ENCODE measurements around the gene TRNAU1AP. TPM values are rescaled to one million over a fixed set of nuclear protein-coding genes. Genes with fewer than 3 reads are reported as not detected.

The TRNAU1AP gene
- total RNA-seq, result 30.8 and 37.6 TPM in 2 replicates

DNA sequence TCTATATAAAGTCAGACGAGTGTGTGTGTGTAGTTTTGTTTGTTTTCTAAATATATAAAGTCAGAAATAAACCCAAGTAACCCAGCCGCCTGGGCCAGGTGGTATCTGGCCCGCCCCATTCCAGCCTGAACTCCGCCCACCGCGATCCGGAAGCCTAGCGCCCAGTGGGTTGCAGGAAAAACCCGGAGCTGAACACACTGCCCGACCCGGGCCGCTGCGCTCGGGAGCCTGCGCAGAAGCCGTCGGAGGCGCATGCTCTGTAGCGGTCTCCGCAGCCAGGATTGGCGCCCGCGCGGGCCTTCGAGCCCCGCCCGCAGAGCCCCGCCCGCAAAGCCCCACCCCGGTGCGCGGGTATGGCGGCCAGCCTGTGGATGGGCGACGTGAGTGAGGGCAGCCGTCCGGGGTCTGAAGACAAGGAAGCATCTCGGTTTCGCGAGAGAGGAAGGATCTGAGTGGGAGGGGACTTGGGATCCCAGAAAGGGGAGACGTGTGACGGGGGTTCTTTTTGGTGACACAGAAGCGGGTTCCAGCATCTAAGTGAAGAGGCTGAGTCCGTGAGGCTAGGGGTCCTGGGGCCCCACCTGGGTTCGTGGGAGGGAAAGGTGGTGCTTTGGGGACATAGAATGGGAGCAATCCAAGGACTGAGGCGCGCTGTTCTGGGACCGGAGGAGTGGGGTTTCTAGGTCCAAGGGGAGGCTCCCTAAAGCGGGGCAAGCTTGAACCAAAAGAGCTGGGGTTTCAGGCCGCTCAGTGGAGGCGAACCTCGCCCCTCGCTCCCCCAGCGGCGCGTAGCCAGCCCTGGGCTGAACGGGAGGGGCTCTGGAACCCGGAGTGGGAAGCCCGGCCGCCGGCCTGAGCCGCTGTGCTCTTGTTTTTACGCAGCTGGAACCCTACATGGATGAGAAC lies at the start of gene TRNAU1AP:
TSS of gene TRNAU1AP (plus strand) at position 328 of the 906 bp plus-strand sequence. CDS start at position 354, 26 bp downstream.

DNA sequence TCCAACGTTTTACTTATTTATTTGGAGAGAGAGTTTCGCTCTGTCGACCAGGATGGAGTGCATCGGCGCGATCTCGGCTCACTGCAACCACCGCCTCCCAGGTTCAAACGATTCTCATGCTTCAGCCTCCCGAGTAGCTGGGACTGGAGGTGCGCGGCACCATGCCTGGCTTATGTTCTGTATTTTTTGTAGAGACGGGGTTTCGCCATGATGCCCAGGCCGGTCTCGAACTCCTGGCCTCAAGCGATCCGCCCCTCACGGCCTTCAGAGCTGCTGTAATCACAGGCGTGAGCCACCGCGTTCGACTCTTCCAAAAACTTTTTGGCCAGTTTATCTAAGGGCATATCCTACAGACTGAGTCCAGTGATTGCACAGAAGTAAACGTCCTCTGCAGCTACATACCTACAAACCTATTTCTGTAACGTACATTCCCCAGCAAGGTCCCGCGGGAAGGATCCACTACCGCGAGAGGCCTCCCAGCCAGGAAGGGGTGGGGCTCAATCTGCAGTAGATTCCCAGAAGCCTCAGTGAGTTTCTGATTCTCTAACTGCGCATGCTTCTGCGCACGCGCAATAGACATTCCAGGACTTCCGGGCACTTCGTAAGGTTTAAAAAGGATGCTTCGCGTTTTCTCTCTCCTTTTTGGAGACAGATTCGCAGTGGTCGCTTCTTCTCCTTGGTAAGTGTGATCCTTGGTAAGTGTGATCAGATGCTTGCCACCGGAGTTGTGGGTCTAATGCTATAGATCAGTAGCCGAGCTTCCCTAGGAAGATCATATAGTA lies 47.3 kb upstream of the TRNAU1AP start, which contains the start of gene RCC1:
TSS of gene RCC1 (plus strand) at position 638 of the 782 bp plus-strand sequence. CDS start 23,824 bp downstream, outside the sequence.

DNA sequence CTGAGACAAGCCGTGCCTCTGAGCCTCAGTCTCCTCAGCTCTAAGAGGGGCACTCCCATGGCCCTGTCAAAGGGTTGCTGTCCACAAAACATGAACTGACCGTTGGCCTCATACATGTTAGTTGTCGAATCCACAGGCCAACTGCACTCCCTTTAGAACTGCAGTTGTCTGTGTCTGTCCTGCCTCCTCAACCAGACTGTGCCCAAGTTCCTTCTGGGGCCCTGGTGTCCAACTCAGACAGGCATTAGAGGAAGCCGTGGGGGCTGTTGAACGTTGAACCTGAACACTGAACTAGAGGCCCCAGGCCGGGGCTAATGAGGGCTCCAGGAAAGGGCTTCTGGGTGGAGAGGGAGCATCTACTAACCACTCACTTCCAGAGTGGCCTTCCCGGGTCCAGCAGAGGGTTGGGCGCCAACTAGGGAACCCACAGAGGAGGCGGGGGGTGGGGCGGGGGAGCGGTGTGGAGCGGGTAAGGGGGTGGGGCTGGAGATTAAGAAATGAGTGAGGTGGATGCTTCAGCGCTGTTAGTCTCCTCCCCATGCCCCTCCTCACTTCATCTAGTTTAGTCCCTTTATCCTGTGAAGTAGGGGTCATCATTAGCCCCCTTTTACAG lies 38.9 kb downstream of the TRNAU1AP start, which contains the start of gene RAB42:
TSS of gene RAB42 (plus strand) at position 558 of the 613 bp plus-strand sequence. CDS start 247 bp downstream, outside the sequence.

Other genes with a start within 250 kb of the TRNAU1AP start
- 13.4 and 16.0 TPM in 2 replicates for gene MED18, start 224.0 kb upstream of the TRNAU1AP start, total RNA-seq
- 23.4 and 24.6 TPM in 2 replicates for gene PHACTR4, start 183.3 kb upstream of the TRNAU1AP start, total RNA-seq
- gene RCC1, start 47.0 kb upstream of the TRNAU1AP start, total RNA-seq, result 69.4 and 70.0 TPM in 2 replicates
- 1.4 and 2.1 TPM in 2 replicates for gene RAB42, start 39.2 kb downstream of the TRNAU1AP start, total RNA-seq
- 15.1 and 17.6 TPM in 2 replicates for gene TAF12, start 90.0 kb downstream of the TRNAU1AP start, total RNA-seq
- gene RNU11, start 95.5 kb downstream of the TRNAU1AP start, total RNA-seq, result not detected in 2 replicates
- gene GMEB1, start 115.7 kb downstream of the TRNAU1AP start, total RNA-seq, result 7.7 and 8.0 TPM in 2 replicates
- gene YTHDF2, start 183.9 kb downstream of the TRNAU1AP start, total RNA-seq, result 63.7 and 72.8 TPM in 2 replicates

Data from mammary microvascular endothelial cell (primary cell).